ENCODE results near the gene SETD7.

SETD7 gene

DNA sequence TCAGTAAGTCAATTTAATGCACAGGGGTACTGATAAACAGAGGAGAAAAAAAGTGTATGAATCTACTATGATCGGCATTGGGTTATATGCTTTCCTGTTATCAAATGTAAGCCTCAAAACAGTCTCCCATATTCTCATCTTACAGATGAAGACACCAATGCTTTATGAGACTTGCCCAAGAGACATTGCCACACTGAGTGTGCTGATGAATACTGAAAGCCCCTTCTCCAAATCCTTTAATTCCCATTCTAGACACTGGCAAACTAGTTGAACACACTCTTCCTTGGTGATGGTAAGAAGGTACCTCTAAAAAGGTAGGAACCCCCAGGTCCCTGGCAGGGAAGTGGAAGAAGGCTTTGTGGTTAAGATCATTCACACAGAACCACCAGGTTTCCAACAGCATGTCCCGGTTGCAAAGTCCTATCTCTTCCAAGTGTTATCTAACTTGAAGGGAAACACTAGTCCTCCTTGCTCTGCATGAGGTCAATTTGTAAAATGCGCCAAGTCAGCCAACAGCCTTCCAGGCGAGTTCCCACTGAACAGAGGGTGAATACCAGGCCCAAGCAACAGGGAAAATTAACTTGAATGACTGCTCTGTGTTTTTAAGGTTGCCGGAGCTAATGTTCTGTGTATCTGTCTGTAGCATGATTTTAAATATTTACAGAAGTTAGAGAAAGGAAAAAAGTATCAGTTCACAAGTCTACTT is 5.1 kb downstream of the SETD7 start:
- DNase-seq (ENCODE audit: low spot score) = no peak

GRCh38 chr4:139547979-139548378 is 8.0 kb downstream of the SETD7 start:
- DNase-seq (ENCODE audit: low spot score) = no peak

- no peak for DNase-seq (ENCODE audit: low spot score)
These were observed 15.4 kb downstream of the SETD7 start for GRCh38 chr4:139540632-139541031.

DNA sequence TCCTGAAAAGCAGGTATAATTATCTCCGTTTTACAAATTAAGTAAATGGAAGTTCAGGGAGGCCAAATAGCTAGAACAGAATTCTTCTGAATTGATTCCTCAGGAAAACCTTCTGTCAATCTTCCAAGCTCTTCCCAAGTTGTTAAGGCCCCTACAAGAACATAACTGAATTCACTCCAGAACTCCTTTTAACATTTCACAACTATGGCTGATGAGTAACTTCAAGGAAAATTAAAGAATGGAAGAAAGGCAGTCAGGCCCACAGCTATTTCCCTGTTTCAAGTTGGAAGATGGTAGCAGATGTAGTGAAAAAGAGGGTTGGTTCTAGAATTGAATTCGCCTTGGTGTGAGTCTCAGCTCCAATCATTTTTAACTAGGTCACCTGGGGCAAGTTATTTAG is 15.9 kb downstream of the SETD7 start:
- no peak for DNase-seq (ENCODE audit: low spot score)

GRCh38 chr4:139537292-139537691 is 18.7 kb downstream of the SETD7 start:
- DNase-seq (ENCODE audit: low spot score) = no peak

GRCh38 chr4:139535871-139536234 is 20.2 kb downstream of the SETD7 start:
- DNase-seq (ENCODE audit: low spot score) = no peak

GRCh38 chr4:139535228-139535870 is 20.7 kb downstream of the SETD7 start:
- DNase-seq (ENCODE audit: low spot score) = no peak

GRCh38 chr4:139534287-139534950 is 21.6 kb downstream of the SETD7 start:
- DNase-seq (ENCODE audit: low spot score) = no peak

DNA sequence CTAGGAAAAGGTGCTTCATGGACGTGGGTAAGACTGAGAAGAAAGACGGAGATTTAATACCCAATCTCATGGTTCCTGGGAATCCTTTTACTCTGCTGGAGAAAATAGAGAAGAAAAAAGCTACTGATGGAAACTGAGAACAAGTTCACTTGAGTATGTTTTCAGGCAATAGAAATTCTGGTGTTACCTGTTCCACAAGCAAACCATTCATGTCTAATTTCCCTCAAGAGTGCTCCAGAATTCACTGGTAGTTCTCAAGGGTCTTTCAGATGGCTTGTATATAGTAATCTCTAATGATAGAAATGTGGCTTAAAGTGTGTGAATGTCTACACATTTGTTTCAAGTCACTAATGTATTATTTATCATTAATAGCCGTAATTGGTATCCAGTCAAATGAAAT is 22.5 kb downstream of the SETD7 start:
- DNase-seq (ENCODE audit: low spot score) = no peak

- DNase-seq (ENCODE audit: low spot score) = no peak
These were observed 23.1 kb downstream of the SETD7 start for GRCh38 chr4:139532947-139533346.

DNA sequence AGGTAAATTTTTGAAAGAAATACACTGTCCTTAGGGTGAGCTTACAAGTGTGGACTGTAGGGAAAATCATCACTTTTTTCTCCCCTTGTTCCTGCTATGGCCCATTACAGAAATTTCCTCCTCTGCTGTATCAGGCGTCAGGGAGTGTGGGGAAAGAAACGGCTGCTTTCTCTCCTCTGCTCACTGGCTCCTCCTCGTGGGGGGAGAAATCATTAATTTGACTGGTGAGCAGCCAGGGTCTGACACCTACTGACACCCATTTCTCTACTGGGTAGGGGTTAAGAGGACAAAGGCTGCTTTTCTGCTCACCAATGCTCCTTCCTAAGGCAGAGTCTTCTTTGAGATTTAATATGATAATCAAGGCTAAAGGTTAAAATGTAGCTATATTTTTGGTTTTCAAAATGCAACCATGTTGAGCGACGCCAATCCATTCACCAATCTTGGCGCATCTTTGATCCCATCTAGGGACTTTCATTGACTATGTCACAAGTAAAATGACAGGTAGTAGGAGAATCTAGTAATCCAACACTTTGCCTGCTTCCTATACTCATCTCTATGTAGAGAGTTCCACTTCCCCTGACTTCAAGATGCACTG is 25.1 kb downstream of the SETD7 start:
- peak; percentile 58 for DNase-seq (ENCODE audit: low spot score)

DNA sequence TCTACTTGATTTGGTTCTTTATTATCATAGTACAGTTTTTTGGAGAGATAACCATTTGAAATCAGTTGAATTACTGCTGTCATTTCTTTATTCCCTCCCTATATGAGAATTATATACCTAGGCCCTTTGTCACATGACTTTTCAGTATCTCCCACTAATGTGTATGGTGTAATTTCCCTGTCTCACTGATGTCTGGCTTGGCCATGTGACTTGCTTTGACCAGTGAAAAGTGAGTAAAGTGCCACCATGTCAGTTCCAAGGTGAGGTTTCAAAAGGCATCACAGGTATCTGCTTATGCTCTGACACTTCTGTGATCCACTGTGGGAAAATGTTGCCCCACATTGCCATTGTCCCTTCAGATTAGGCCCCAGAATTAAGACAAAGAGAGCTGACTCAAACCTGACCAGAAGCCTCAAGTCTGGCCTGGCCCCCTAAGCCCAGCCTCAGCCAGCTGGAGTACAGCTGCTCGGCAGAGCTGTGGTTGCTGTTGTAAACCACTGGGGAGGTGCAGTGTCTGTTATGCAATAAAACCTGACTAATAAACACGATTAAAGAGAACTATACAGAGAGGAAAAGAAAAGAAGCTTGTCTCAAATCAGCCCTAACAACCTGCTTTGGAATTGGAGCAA is 27.5 kb downstream of the SETD7 start:
- DNase-seq (ENCODE audit: low spot score) = peak; percentile 40

DNA sequence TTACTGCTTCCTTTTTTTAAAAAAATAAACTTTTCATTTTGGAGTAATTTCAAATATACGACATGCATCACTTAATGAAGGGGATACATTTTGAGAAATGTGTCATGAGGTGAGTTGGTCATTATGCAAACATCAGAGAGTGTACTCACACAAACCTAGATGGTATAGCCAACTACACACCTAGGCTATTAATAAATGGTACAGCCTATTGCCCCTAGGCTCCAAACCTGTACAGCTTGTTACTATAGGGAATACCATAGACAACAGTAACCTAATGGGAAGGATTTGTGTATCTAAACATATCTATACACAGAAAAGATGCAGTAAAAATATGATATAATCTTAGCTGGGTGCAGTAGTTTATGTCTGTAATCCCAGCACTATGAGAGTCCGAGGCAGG is 29.1 kb downstream of the SETD7 start:
- no peak for DNase-seq (ENCODE audit: low spot score)

GRCh38 chr4:139525414-139525813 is 30.6 kb downstream of the SETD7 start:
- DNase-seq (ENCODE audit: low spot score) = no peak

- peak; percentile 14 for DNase-seq (ENCODE audit: low spot score)
These were observed 31.9 kb downstream of the SETD7 start for GRCh38 chr4:139524062-139524631.

DNA sequence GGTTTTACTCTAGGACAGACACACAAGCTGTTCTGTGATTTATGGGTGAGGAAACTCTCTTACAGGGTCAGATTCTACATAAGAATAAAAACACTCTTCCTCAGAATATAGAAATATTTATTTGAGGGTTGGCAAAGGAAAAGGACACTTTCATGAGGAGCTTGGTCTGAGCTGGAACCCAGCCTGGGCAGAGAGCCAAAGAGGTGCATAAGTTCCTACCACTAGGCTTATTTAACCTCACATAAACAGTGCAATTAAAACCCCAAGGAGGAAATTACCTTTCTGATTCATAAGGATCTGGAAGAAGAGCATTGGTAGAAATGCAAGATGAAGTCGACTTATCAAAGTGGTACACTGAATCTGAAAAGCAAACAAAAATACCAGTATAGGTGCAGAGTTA is 32.9 kb downstream of the SETD7 start:
- DNase-seq (ENCODE audit: low spot score) = no peak

DNA sequence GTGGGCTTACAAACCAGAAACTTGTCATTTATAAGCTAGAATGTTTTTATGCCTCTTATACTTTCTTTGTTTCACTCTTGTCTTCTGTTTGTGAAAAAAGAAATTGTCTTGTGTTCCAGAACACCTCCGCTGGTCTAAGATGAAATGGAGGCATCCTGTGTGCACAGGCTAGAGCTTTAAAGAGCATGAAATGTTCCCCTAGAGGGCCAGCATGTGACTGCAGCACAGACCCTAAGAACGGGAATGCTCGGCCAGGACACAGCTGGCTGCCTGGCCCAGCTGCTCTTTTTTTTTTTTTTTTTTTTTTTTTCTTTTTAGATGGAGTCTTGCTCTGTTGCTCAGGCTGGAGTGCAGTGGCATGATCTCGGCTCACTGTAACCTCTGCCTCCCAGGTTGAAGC is 33.6 kb downstream of the SETD7 start:
- no peak for DNase-seq (ENCODE audit: low spot score)

GRCh38 chr4:139521754-139522401 is 34.1 kb downstream of the SETD7 start:
- no peak for DNase-seq (ENCODE audit: low spot score)

DNA sequence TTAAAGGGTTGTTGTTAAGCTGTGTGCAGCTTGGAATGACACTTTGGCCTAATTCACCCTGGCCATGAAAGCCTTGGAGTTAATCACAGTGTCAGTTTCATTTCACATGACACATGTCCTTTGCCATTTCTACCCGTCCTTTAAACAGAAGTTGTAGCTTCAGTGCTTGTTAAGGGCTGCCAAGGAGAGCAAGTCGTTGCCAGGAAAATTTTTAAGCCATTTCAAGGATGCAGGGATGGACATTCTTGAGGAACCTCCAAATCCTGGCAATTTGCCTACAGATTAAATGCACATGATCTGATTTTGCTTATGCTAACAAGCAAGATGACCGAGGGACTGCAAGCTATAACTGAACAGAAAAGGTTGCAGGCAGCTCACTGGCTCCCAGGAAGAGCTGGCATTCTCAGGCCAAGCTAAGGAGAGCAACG is 40.5 kb downstream of the SETD7 start:
- DNase-seq (ENCODE audit: low spot score) = no peak

DNA sequence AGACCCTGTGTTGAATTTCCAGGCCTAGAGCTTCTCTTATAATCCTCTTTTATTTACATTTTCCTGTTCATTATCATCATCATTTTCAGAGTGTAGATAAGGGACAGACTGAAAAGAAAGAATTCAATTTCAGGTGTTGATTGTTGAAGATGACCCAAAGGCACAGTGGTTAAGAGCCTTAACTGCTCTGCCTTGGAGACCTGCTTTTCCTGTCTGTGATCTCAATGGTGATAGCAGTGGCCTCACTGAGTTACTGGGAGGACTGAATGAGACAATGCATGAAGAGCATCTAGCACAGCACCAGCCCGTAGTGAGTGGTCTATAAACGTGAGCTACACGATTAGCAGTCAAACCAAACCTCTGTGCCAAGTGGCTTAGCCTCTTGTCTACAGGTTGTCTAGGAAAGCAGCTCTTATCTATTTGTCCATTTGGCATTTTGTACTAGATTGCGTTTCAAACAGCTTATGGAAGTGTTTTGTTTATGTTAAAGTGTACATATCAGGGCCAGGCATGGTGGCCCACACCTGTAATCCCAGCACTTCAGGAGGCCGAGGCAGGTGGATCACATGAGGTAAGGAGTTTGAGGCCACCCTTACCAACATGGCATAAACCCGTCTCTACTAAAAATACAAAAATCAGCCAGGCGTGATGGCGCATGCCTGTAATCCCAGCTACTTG is 41.5 kb downstream of the SETD7 start:
- no peak for DNase-seq (ENCODE audit: low spot score)

DNA sequence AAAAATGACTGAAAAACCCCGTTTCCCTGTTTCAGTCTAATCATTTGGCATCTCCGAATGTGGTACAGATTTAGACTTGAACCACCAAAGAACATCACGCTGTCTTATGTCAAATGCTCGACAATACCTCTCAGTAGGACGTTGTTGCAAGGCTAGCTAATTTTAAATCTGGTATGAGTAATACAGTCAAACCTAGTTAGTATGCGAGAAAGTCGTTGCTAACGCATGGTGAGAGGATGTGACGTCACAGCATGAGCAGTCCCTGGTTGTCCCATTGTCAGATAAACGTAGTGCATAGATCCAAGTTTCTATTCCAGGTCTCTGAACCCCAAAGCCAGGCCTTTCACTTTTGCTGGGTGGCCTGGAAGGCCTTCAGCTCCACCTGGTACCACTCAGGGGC is 44.7 kb downstream of the SETD7 start:
- no peak for DNase-seq (ENCODE audit: low spot score)

Data from hepatic stellate cell (primary cell).